Measurements from ENCODE around the gene IFNA17.
"Not testable (repeated sequence)": the region's sequence is repeated elsewhere in the genome, so short reads cannot be mapped to it uniquely, and the experiment has no call there.

Gene IFNA17

GRCh38 chr9:21228122-21228521, at the start of gene IFNA17:
IFNA17 (minus strand) TSS chr9:21228222; CDS start chr9:21228173, 49 bp downstream.
- no peak for DNase-seq (ENCODE audit: low read depth, low spot score)

DNA sequence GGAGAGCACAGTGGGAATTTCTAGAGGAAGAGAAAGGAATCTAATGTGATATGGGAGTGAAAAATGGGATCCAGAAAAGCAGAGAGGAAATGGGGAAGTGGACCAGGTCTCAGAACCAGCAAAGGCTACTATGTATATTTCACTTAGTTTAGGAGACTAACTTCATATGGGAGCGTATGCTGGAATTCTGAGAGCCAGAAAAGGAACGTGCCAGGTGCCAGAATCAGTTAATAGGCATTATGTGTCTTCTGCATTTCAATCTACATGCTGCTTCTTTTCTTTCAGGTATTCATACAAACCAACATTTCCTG, 40.3 kb upstream of the IFNA17 start:
- no peak for DNase-seq (ENCODE audit: low read depth, low spot score)

- DNase-seq (ENCODE audit: low read depth, low spot score), result no peak
Observed at GRCh38 chr9:21267485-21268346, 39.7 kb upstream of the IFNA17 start.

GRCh38 chr9:21266733-21267484, 38.9 kb upstream of the IFNA17 start:
- DNase-seq (ENCODE audit: low read depth, low spot score), result no peak

GRCh38 chr9:21265421-21266189, 37.6 kb upstream of the IFNA17 start:
- peak; percentile 3 for DNase-seq (ENCODE audit: low read depth, low spot score)

DNA sequence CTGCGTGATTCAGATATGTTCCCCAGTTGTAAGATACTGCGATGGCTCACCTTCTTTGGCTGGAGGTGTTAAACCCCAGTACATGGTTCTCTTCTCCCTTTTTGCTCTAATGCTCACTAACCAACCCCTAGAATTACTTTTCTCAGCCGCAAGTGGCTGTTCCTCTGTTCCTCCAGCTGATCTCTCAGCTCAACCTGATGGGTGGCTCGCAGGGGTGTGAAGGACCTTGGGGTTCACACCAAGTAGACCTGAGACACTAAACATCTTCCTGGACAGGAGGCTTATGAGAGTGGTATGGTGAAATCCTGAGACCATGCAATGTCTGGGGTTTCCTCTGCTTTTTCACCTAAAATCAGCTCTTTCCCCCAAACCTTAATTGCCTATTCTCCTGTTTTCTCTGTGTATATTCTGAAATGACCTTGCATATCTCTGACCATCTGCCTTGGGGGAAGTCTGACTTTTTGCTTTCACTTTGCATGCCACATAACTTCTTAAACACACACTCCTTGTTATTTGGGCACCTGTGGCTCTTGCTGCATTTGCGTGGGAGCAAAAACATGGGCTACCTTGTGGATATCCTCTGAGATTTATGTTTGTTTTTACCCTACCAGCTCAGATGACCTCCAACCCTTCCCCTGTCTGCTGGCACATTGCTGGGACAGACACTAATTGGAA, 27.7 kb upstream of the IFNA17 start:
- DNase-seq (ENCODE audit: low read depth, low spot score), result no peak

GRCh38 chr9:21252721-21253547, 24.9 kb upstream of the IFNA17 start:
- peak; percentile 7 for DNase-seq (ENCODE audit: low read depth, low spot score)

GRCh38 chr9:21251638-21252037, 23.6 kb upstream of the IFNA17 start:
- DNase-seq (ENCODE audit: low read depth, low spot score), result no peak

DNA sequence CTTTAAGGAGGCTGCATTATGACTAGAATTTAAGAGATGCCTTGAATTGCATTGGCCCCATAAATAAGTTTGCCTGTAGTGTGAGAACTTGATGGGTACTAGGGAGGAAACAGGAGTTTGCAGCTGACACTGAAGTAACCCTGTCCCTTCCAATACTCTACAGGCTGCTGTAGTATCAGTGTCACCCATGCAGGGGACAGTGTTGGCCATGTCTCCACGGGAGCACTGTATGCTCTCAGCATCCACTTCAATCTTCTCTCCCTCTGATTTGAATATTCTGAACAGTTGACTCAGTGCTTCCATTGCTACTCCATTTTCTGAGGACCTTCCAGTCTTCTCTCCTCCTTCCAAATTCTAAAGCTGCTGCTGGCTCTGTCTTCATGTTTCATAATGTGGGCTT, 23.2 kb upstream of the IFNA17 start:
- no peak for DNase-seq (ENCODE audit: low read depth, low spot score)

DNA sequence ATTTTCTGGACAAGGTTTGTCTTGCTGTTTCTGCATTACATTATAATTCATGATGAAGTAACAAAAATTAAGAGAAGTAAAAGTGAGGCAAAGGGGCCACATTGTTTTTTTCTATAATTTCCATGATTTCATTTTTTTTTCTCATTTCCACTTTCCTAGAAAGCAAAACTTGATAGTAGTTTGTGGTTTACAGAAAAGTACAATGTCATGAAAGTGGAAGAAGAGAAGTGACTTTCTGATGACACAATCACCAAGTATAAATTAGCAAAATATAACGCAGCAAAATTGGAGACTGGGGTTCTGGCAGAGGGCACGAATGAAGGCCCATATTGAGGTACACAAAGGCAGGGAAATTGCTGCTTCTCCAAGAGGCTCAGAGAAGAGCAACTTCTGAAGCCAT, 16.8 kb upstream of the IFNA17 start:
- DNase-seq (ENCODE audit: low read depth, low spot score), result no peak

GRCh38 chr9:21239911-21240310, 11.9 kb upstream of the IFNA17 start, which contains the start of gene IFNA14:
IFNA14 (minus strand) TSS chr9:21240005; CDS start chr9:21239935, 70 bp downstream.
- no peak for DNase-seq (ENCODE audit: low read depth, low spot score)

DNA sequence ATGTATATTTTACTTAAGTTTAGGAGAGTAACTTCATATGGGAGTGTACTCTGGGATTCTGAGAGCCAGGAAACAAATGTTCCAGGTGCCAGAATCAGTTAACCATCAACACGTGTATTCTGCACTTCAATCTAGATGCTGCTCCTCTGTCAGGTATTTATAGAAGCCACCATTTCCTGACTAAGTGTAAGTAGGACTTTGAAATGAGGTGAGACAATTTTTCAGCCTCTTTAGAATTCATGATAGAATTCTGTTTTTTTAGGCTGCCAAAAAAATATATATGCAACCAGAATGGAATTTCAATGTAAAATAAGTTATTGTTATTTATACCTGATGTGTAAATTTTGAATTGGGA, 8.3 kb upstream of the IFNA17 start:
- not testable (repeated sequence) for DNase-seq (ENCODE audit: low read depth, low spot score)

DNA sequence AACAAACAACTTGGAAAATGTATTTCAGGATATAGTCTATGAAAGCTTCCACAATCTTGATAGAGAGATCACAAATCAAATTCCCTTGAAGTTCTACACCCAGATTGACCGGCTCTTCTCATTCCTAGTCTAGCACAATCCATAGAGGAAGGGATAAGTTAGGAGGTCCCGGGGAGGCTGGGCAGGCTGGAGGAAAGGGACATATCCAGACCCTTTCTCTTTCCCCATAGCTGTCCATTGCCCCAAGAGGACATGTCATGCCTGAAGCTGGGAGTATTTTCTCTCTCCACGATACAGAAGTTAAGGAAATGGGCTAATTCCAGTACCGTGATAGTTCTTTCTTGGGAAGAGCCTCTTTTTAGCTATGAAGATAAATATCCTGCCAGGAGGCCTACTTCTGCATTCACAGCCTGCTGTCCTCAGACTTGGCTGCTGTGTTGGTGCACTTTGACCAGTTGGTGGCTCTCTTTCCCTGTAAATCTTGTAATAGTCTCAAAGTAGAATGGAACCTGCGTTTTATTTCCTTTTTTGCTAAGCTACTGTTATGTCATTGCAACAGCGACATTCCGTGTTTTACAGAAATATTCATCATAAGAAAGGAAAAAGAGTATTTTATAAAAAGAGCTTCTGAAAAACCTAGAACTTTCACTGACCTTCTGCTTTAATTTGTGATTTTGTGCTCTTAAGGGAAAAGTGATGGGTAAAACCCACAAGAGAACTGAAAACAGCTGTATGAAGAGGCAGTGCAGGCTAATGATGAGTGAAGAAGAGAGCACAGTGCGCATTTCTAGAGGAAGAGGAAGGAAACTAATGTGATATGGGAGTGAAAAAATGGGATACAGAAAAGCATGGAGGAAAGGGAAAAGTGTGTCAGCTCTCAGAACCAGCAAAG, 7.7 kb upstream of the IFNA17 start:
- peak; percentile 19 for DNase-seq (ENCODE audit: low read depth, low spot score)

DNA sequence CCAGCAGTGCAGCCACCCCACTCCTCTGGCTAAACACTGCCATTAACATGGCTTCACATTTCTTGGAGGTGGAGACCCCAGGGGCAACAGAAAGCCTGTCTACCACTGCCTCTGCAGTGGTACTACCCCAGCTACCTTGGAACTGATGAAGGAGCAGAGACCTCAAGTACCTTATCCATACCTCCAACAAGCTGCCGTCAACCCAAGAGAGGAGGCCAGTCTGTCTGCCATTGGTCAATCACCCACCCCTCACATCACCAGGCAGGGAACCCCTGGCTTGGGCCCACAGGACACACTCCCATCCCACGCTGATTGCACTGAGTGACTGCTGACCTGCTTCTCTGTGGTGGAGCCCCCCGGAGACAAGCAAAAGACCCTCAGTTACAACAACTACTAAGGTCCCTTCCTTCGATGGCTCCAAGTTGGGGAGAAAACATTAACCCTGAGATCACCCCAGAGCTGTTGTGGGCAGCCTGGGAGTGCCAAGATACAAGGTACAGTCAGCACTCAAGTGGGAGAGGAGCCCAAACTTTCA, 6.2 kb upstream of the IFNA17 start:
- DNase-seq (ENCODE audit: low read depth, low spot score), result no peak

- no peak for DNase-seq (ENCODE audit: low read depth, low spot score)
Observed at GRCh38 chr9:21233258-21233657, 5.2 kb upstream of the IFNA17 start.

DNA sequence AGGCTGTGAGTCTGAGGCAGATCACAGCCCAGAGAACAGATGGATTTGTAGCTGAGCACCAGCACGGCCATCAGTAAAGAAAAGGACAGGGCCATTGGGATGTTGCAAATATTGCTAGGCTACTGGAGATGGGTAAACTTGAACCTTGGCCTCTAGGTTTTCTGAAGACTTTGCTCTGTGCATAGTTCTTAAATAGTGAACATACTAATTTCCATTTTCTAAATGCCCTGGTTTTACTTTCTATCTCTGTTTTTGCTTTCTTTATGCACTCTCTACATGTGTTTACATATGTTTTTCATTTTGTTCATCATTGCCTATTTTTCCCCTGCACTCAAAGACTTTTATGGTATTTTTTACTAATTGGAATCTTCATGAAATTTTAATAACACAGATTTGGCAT, 10.8 kb downstream of the IFNA17 start, which contains the start of gene IFNA16:
TSS of gene IFNA16 (minus strand) at position 101 of the 400 bp plus-strand sequence. CDS start at position 95, 6 bp downstream.
- not testable (repeated sequence) for DNase-seq (ENCODE audit: low read depth, low spot score)

- DNase-seq (ENCODE audit: low read depth, low spot score), result peak; percentile 31
Observed at GRCh38 chr9:21213411-21214326, 14.4 kb downstream of the IFNA17 start.

DNA sequence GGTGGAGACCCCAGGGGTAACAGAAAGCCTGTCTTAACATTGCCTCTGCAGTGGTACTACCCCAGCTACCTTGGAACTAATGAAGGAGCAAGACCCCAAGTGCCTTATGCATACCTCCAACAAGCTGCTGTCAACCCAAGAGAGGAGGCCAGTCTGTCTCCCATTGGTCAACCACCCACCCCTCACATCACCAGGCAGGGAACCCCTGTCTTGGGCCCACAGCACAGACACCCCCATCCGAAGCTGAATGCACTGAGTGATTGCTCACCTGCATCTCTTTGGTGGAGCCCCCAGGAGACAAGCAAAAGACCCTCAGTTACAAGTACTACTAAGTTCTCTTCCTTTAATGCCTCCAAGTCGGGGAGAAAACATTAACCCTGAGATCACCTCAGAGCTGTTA, 15.9 kb downstream of the IFNA17 start:
- not testable (repeated sequence) for DNase-seq (ENCODE audit: low read depth, low spot score)
